ENCODE data around the gene LLGL2.

Gene LLGL2

DNA sequence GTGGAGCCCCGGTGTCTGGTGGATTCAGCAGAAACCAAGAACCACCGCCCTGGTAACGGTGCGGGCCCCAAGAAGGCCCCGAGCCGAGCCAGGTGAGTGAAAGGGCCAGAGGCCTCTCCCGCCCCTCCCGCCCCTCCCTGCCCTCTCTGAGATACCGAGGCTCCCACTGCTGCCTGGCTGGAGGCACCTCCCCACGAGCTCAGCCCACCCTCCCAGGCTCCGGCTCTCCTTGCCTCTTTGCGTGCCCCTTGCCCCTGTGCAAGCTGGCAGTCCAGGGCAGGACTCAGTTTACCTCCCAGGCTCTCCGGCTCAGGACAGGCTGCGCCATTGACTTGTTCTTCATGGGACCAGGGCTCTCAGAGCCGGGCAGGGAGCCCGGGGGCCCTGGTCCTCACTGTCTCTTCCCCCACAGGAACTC lies 48.1 kb downstream of the LLGL2 start:
- no peak overlapping the region for H3K4me2 ChIP-seq (ENCODE audit: low read depth, low read length)
- H3F3A ChIP-seq (ENCODE audit: insufficient read depth, low read length) = no peaks in the 10 kb centered on the region
- no peak for DNase-seq
- H3K4me3 ChIP-seq (ENCODE audit: low read length) = no peak overlapping the region
- no peak overlapping the region for H2AFZ ChIP-seq (ENCODE audit: low read length)
- H4K20me1 ChIP-seq (ENCODE audit: insufficient read depth, low read length) = no peaks in the 10 kb centered on the region
- H3K4me1 ChIP-seq (ENCODE audit: low read length) = peaks cover 5% of the 10 kb centered on the region; the same call in 1 of the 2 replicates
- no peaks in the 10 kb centered on the region for H3K9me2 ChIP-seq (replicated peaks; ENCODE audit: insufficient read depth, low read length)
- H3K36me3 ChIP-seq (replicated peaks; ENCODE audit: insufficient read depth, low read length) = no peaks in the 10 kb centered on the region
- H3K27ac ChIP-seq (ENCODE audit: low read length) = no peak overlapping the region
- no peaks in the 10 kb centered on the region for H3K27me3 ChIP-seq (replicated peaks; ENCODE audit: insufficient read depth, low read length)
- TF ChIP-seq, protein P1, sequence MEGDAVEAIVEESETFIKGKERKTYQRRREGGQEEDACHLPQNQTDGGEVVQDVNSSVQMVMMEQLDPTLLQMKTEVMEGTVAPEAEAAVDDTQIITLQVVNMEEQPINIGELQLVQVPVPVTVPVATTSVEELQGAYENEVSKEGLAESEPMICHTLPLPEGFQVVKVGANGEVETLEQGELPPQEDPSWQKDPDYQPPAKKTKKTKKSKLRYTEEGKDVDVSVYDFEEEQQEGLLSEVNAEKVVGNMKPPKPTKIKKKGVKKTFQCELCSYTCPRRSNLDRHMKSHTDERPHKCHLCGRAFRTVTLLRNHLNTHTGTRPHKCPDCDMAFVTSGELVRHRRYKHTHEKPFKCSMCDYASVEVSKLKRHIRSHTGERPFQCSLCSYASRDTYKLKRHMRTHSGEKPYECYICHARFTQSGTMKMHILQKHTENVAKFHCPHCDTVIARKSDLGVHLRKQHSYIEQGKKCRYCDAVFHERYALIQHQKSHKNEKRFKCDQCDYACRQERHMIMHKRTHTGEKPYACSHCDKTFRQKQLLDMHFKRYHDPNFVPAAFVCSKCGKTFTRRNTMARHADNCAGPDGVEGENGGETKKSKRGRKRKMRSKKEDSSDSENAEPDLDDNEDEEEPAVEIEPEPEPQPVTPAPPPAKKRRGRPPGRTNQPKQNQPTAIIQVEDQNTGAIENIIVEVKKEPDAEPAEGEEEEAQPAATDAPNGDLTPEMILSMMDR (IDR thresholded peaks at IDR 0.05; ENCODE audit: low read length) = no peak
- TF ChIP-seq EZH2 (optimal IDR thresholded peaks at IDR 0.05; ENCODE audit: low read depth, low read length) (no peak), EZH2phosphoT487 (IDR thresholded peaks at IDR 0.05; ENCODE audit: low read length) (no peak)
- H3K79me2 ChIP-seq (ENCODE audit: low read length) = no peaks in the 10 kb centered on the region
- H3K9ac ChIP-seq (ENCODE audit: low read length) = no peak overlapping the region
- no peaks in the 10 kb centered on the region for H3K9me3 ChIP-seq (replicated peaks; ENCODE audit: insufficient read depth, low read length)

DNA sequence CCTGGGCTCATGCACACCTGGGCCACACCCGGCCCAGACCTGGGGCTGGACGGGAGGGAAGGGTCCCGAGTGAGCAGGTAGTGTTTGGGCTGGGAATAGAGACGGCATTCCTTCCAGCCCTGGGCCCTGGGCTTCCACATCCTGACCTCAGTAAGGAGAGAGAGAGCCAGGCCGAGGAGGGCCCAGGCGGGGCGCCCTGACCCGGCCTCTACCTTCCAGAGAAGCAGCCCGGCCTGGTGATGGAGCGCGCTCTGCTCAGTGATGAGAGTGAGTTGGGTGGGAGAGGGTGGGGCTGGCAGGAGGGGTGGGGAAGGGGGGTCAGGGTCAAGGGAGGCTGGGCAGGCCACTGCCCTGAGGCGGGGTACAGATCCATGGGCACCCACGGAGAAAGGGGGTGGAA lies 48.5 kb downstream of the LLGL2 start:
- no peak overlapping the region for H3K4me2 ChIP-seq (ENCODE audit: low read depth, low read length)
- no peaks in the 10 kb centered on the region for H3K9me3 ChIP-seq (replicated peaks; ENCODE audit: insufficient read depth, low read length)
- H3K27me3 ChIP-seq (replicated peaks; ENCODE audit: insufficient read depth, low read length) = no peaks in the 10 kb centered on the region
- H3K9me2 ChIP-seq (replicated peaks; ENCODE audit: insufficient read depth, low read length) = no peaks in the 10 kb centered on the region
- H3K9ac ChIP-seq (ENCODE audit: low read length) = no peak overlapping the region
- H3K4me3 ChIP-seq (ENCODE audit: low read length) = no peak overlapping the region
- H3K4me1 ChIP-seq (ENCODE audit: low read length) = peaks cover 5% of the 10 kb centered on the region; the same call in 1 of the 2 replicates
- H3K36me3 ChIP-seq (replicated peaks; ENCODE audit: insufficient read depth, low read length) = no peaks in the 10 kb centered on the region
- TF ChIP-seq, protein P1 (IDR thresholded peaks at IDR 0.05; ENCODE audit: low read length) = no peak
- TF ChIP-seq EZH2phosphoT487 (IDR thresholded peaks at IDR 0.05; ENCODE audit: low read length) (no peak), EZH2 (optimal IDR thresholded peaks at IDR 0.05; ENCODE audit: low read depth, low read length) (no peak)
- no peak overlapping the region for H2AFZ ChIP-seq (ENCODE audit: low read length)
- no peak for DNase-seq
- no peak overlapping the region for H3K27ac ChIP-seq (ENCODE audit: low read length)
- no peaks in the 10 kb centered on the region for H3K79me2 ChIP-seq (ENCODE audit: low read length)
- no peaks in the 10 kb centered on the region for H3F3A ChIP-seq (ENCODE audit: insufficient read depth, low read length)
- no peaks in the 10 kb centered on the region for H4K20me1 ChIP-seq (ENCODE audit: insufficient read depth, low read length)

DNA sequence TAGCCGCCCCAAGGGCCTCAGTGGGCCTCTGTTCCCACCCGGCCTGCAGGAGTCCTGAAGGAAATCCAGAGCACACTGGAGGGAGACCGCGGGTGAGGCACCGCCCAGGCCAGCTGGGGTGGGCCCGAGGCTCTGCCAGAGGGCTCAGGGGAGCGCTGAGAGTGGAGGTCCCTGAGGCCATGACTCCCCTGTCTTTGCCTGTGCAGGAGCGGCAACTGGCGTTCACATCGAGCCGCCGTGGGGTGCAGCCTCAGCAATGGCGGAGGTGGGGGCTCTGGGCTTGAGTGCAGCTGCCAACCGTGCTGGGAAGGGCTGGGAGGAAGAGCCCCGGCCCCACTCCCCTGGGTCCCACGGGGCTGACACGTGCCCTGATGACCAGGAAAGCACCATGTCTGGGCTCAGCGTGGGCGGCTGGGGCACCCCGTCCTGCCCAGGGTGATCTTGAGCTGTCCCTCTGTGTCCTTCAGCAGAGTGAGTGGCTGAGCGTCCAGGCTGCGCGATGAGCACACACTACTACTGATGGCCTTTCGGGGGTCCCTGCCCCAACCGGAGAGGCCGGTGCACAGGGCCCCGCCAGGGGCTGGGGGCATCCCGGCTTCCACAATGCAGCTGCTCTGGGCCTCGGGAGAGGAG lies 49.0 kb downstream of the LLGL2 start:
- Histone ChIP-seq H3K27me3 (replicated peaks; ENCODE audit: insufficient read depth, low read length) (no peaks in the 10 kb centered on the region), H3K4me1 (ENCODE audit: low read length) (peaks cover 5% of the 10 kb centered on the region; the same call in 1 of the 2 replicates), H3K9me2 (replicated peaks; ENCODE audit: insufficient read depth, low read length) (no peaks in the 10 kb centered on the region), H3K4me3 (ENCODE audit: low read length) (no peak overlapping the region), H3K4me2 (ENCODE audit: low read depth, low read length) (no peak overlapping the region), H3F3A (ENCODE audit: insufficient read depth, low read length) (no peaks in the 10 kb centered on the region), H3K9me3 (replicated peaks; ENCODE audit: insufficient read depth, low read length) (no peaks in the 10 kb centered on the region), H3K36me3 (replicated peaks; ENCODE audit: insufficient read depth, low read length) (no peaks in the 10 kb centered on the region), H3K79me2 (ENCODE audit: low read length) (no peaks in the 10 kb centered on the region), H3K9ac (ENCODE audit: low read length) (no peak overlapping the region), H2AFZ (ENCODE audit: low read length) (no peak overlapping the region), H3K27ac (ENCODE audit: low read length) (no peak overlapping the region), H4K20me1 (ENCODE audit: insufficient read depth, low read length) (no peaks in the 10 kb centered on the region)
- TF ChIP-seq EZH2 (optimal IDR thresholded peaks at IDR 0.05; ENCODE audit: low read depth, low read length) (no peak), EZH2phosphoT487 (IDR thresholded peaks at IDR 0.05; ENCODE audit: low read length) (no peak)
- TF ChIP-seq, protein P1 (IDR thresholded peaks at IDR 0.05; ENCODE audit: low read length) = no peak
- no peak for DNase-seq

Measured in MM.1S (cell line).